Measurements from ENCODE around the gene KSR1. TPM values are rescaled to one million over a fixed set of nuclear protein-coding genes. Genes with fewer than 3 reads are reported as not detected.

KSR1 gene
- total RNA-seq, 2 experiments from 2014 or later = 19.4 to 25.3 TPM

GRCh38 chr17:27502526-27503324 is 46.5 kb downstream of the KSR1 start:
- no peak for ATAC-seq (ENCODE audit: poor library complexity)
- Histone ChIP-seq H3K4me3 (ENCODE audit: low read length) (no peak overlapping the region), H3K27ac (ENCODE audit: low read depth in 1 of 2, low read length in 2 of 2) (no peak overlapping the region), H3K9me3 (ENCODE audit: control insufficient read depth in 1 of 2, insufficient read depth in 1 of 2, low read length in 2 of 2) (peaks cover 9 to 10% of the 10 kb centered on the region in 2 experiments), H3K4me1 (ENCODE audit: insufficient read depth, low read length) (no peaks in the 10 kb centered on the region), H3K36me3 (ENCODE audit: insufficient read depth, low read length) (no peaks in the 10 kb centered on the region), H3K27me3 (ENCODE audit: control insufficient read depth in 1 of 2, insufficient read depth in 2 of 2, low read length in 2 of 2) (no peaks in the 10 kb centered on the region)
- H3K27ac Mint-ChIP-seq = no peak overlapping the region
- H3K4me1 Mint-ChIP-seq (ENCODE audit: low read depth) = peaks cover 6% of the 10 kb centered on the region
- TF ChIP-seq CTCF (IDR thresholded peaks at IDR 0.05) = no peak
- peaks cover 19% of the 10 kb centered on the region for H3K36me3 Mint-ChIP-seq (ENCODE audit: low read depth)
- peaks cover 4% of the 10 kb centered on the region for H3K9me3 Mint-ChIP-seq
- POLR2A ChIA-PET = no interaction called here
- no peak overlapping the region for H3K4me3 Mint-ChIP-seq
- H3K27me3 Mint-ChIP-seq = no peaks in the 10 kb centered on the region
- CTCF ChIA-PET = no interaction called here
- no peak for DNase-seq
- intact Hi-C loops (cut with DNase I, micrococcal nuclease) = loop anchor here in 1 of 2 experiments (5.0 kb wide), 1 partner anchor 50 kb away; no protein-coding TSS in a partner anchor

DNA sequence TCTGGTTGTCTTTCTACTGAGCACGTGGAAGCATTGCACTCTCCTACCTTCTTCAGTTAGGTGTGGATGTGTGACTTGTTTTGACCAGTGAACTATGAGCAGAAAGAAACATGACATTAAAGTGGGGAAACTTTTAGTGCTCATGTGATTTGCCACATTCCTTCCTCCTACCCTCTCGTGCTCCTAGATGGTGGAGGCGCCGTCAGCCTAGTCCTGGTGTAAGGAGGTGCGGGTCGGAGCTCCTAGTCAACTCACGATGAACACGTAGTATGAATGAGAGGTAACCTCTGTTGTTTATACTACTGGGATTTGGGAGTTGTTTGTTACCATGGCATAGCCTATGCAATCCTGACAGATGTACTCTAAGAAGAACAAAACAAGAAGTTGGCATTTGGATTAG is 47.4 kb downstream of the KSR1 start:
- Mint-ChIP-seq H3K27ac (no peak overlapping the region), H3K4me1 (ENCODE audit: low read depth) (peaks cover 6% of the 10 kb centered on the region), H3K27me3 (no peaks in the 10 kb centered on the region), H3K9me3 (peaks cover 4% of the 10 kb centered on the region), H3K4me3 (no peak overlapping the region), H3K36me3 (ENCODE audit: low read depth) (peaks cover 17% of the 10 kb centered on the region)
- TF ChIP-seq CTCF (IDR thresholded peaks at IDR 0.05) = no peak
- Histone ChIP-seq H3K4me1 (ENCODE audit: insufficient read depth, low read length) (no peaks in the 10 kb centered on the region), H3K27ac (ENCODE audit: low read depth in 1 of 2, low read length in 2 of 2) (no peak overlapping the region), H3K9me3 (ENCODE audit: control insufficient read depth in 1 of 2, insufficient read depth in 1 of 2, low read length in 2 of 2) (peaks cover 9 to 10% of the 10 kb centered on the region in 2 experiments), H3K4me3 (ENCODE audit: low read length) (no peak overlapping the region), H3K36me3 (ENCODE audit: insufficient read depth, low read length) (no peaks in the 10 kb centered on the region), H3K27me3 (ENCODE audit: control insufficient read depth in 1 of 2, insufficient read depth in 2 of 2, low read length in 2 of 2) (no peaks in the 10 kb centered on the region)
- no peak for DNase-seq
- intact Hi-C loops (cut with DNase I, micrococcal nuclease) = loop anchor here in 1 of 2 experiments (5.0 kb wide), 1 partner anchor 49 kb away; no protein-coding TSS in a partner anchor
- ChIA-PET CTCF (no interaction called here), POLR2A (no interaction called here)
- no peak for ATAC-seq (ENCODE audit: poor library complexity)

- CTCF ChIA-PET = interaction anchor here (1.3 kb wide), 1 partner anchor 11 kb away, joined by 3 read pairs; no protein-coding TSS in a partner anchor
- Mint-ChIP-seq H3K4me3 (no peak overlapping the region), H3K9me3 (peaks cover 4% of the 10 kb centered on the region)
Measured at GRCh38 chr17:27504188-27504995, 48.1 kb downstream of the KSR1 start.

More at GRCh38 chr17:27504188-27504995, 48.1 kb downstream of the KSR1 start:
- no peaks in the 10 kb centered on the region for H3K27me3 ChIP-seq (ENCODE audit: control insufficient read depth in 1 of 2, insufficient read depth in 2 of 2, low read length in 2 of 2)
- intact Hi-C loops (cut with DNase I, micrococcal nuclease) = loop anchor here in 1 of 2 experiments (5.0 kb wide), 1 partner anchor 48 kb away; no protein-coding TSS in a partner anchor
- POLR2A ChIA-PET = no interaction called here
- DNase-seq (no peak), ATAC-seq (ENCODE audit: poor library complexity) (no peak)
- no peak for TF ChIP-seq CTCF (IDR thresholded peaks at IDR 0.05)
- Mint-ChIP-seq H3K4me1 (ENCODE audit: low read depth) (peaks cover 6% of the 10 kb centered on the region), H3K27ac (no peak overlapping the region), H3K27me3 (no peaks in the 10 kb centered on the region), H3K36me3 (ENCODE audit: low read depth) (peaks cover 13% of the 10 kb centered on the region)
- no peak overlapping the region for H3K4me3 ChIP-seq (ENCODE audit: low read length)
- H3K4me1 ChIP-seq (ENCODE audit: insufficient read depth, low read length) = no peaks in the 10 kb centered on the region
- H3K9me3 ChIP-seq (ENCODE audit: control insufficient read depth in 1 of 2, insufficient read depth in 1 of 2, low read length in 2 of 2) = peaks cover 9 to 10% of the 10 kb centered on the region in 2 experiments
- H3K27ac ChIP-seq (ENCODE audit: low read depth in 1 of 2, low read length in 2 of 2) = no peak overlapping the region
- H3K36me3 ChIP-seq (ENCODE audit: insufficient read depth, low read length) = no peaks in the 10 kb centered on the region
